DMS 273 (cell line): Measurements from ENCODE around the gene UBE2N.
"Not testable (repeated sequence)": the region's sequence is repeated elsewhere in the genome, so short reads cannot be mapped to it uniquely, and the experiment has no call there.

Source experiments
- DNase-seq: peaks from one replicate; lab custom pipeline; 2025; ENCODE audit not compliant: unreplicated experiment; lab: John Stamatoyannopoulos, UW

Gene UBE2N

GRCh38 chr12:93415723-93416464 lies 25.9 kb downstream of the UBE2N start:
- DNase-seq, result no peak

GRCh38 chr12:93413064-93413463 lies 28.7 kb downstream of the UBE2N start:
- DNase-seq, result no peak

GRCh38 chr12:93412396-93412795 lies 29.4 kb downstream of the UBE2N start:
- not testable (repeated sequence) for DNase-seq

- DNase-seq, result not testable (repeated sequence)
Measured at GRCh38 chr12:93411060-93411459, 30.7 kb downstream of the UBE2N start.

GRCh38 chr12:93409343-93410187 lies 32.2 kb downstream of the UBE2N start:
- DNase-seq, result not testable (repeated sequence)

GRCh38 chr12:93408813-93409212 lies 32.9 kb downstream of the UBE2N start:
- no peak for DNase-seq

- DNase-seq, result no peak
Measured at GRCh38 chr12:93407963-93408283, 33.8 kb downstream of the UBE2N start.

GRCh38 chr12:93407054-93407962 lies 34.4 kb downstream of the UBE2N start:
- peak; percentile 16 for DNase-seq

- peak; percentile 10 for DNase-seq
Measured at GRCh38 chr12:93404961-93405849, 36.5 kb downstream of the UBE2N start.

- DNase-seq, result peak; percentile 21
Measured at GRCh38 chr12:93403988-93404803, 37.6 kb downstream of the UBE2N start.

GRCh38 chr12:93402333-93403311 lies 39.1 kb downstream of the UBE2N start:
- DNase-seq, result no peak

GRCh38 chr12:93399183-93399863 lies 42.4 kb downstream of the UBE2N start:
- DNase-seq, result not testable (repeated sequence)

- no peak for DNase-seq
Measured at GRCh38 chr12:93397412-93397811, 44.3 kb downstream of the UBE2N start.

- DNase-seq, result no peak
Measured at GRCh38 chr12:93393425-93393824, 48.3 kb downstream of the UBE2N start.

- DNase-seq, result no peak
Measured at GRCh38 chr12:93390549-93391297, 51.0 kb downstream of the UBE2N start.

GRCh38 chr12:93390031-93390430 lies 51.7 kb downstream of the UBE2N start:
- DNase-seq, result no peak

- no peak for DNase-seq
Measured at GRCh38 chr12:93387780-93388179, 54.0 kb downstream of the UBE2N start.
